Smooth muscle cell (in vitro differentiated cells): ENCODE measurements around the gene ENTPD7. TPM values are rescaled to one million over a fixed set of nuclear protein-coding genes. Genes with fewer than 3 reads are reported as not detected.

Source experiments
- DNase-seq: peaks from one replicate; lab custom pipeline; 2025; ENCODE audit not compliant: unreplicated experiment; lab: John Stamatoyannopoulos, UW
- H2AFZ ChIP-seq: fragments of 200-600 bp; sonication (generic); 2 replicates; pipeline ENCODE4 v1.6.0; 2016; ENCODE audit warnings: antibody characterized with exemption, low read depth, mild to moderate bottlenecking
- H3F3A ChIP-seq: fragments of 200-600 bp; sonication (generic); 2 replicates; pipeline ENCODE4 v1.6.0; 2017; ENCODE audit warnings: antibody characterized with exemption, low read depth
- H3K27ac ChIP-seq: fragments of 200-600 bp; sonication (generic); 2 replicates; pipeline ENCODE4 v1.5.1; 2016; ENCODE audit warnings: low read depth, mild to moderate bottlenecking
- H3K27me3 ChIP-seq: fragments of 200-600 bp; sonication (generic); 2 replicates; pipeline ENCODE4 v1.6.1; 2016; ENCODE audit warnings: low read depth, mild to moderate bottlenecking
- H3K36me3 ChIP-seq: fragments of 200-600 bp; sonication (generic); 2 replicates; pipeline ENCODE4 v1.5.1; 2016; ENCODE audit warnings: low read depth
- H3K4me1 ChIP-seq: fragments of 200-600 bp; sonication (generic); 2 replicates; pipeline ENCODE4 v1.5.1; 2016; ENCODE audit warnings: low read depth
- H3K4me2 ChIP-seq: fragments of 200-600 bp; sonication (generic); 2 replicates; pipeline ENCODE4 v1.6.0; 2016; ENCODE audit warnings: mild to moderate bottlenecking
- H3K4me3 ChIP-seq: fragments of 200-600 bp; sonication (generic); 2 replicates; pipeline ENCODE4 v1.5.1; 2016; ENCODE audit warnings: mild to moderate bottlenecking
- H3K79me2 ChIP-seq: fragments of 200-600 bp; sonication (generic); 2 replicates; pipeline ENCODE4 v1.6.0; 2016; ENCODE audit warnings: low read depth, mild to moderate bottlenecking
- H3K9ac ChIP-seq: fragments of 200-600 bp; sonication (generic); 2 replicates; pipeline ENCODE4 v1.6.0; 2016; ENCODE audit warnings: low read depth
- H3K9me3 ChIP-seq: fragments of 200-600 bp; sonication (generic); replicated peaks from 2 replicates; pipeline ENCODE4 v1.5.1; 2016; ENCODE audit warnings: low read depth
- H4K20me1 ChIP-seq: fragments of 200-600 bp; sonication (generic); 2 replicates; pipeline ENCODE4 v1.6.0; 2016; ENCODE audit warnings: low read depth
- CTCF ChIP-seq: fragments of 200-600 bp; sonication (generic); IDR thresholded peaks from 2 replicates; pipeline ENCODE4 v1.5.1; 2017; ENCODE audit warnings: borderline replicate concordance, mild to moderate bottlenecking, antibody characterized with exemption; ENCODE audit not compliant: insufficient read depth, poor library complexity, severe bottlenecking
- WGBS: methylation state at CpG from one replicate; pipeline ENCODE4 v1.1.7; 2016; ENCODE audit warnings: low lambda C conversion rate; 5-methylcytosine and 5-hydroxymethylcytosine counted together
- polyA plus RNA-seq: library from polyadenylated mRNA; unstranded; fragments of >200 nt; fragmentation: Nextera tagmentation; extraction: Ambion mirVana; gene quantifications from 2 replicates; pipeline ENCODE4 v1.2.1, GENCODE V29; 2016
- total RNA-seq: library from RNA; depleted of rRNA; stranded (reverse); fragments of >200 nt; gene quantifications from 2 replicates; pipeline ENCODE4 v1.2.3, GENCODE V29; 2014

The ENTPD7 gene
- total and polyA plus RNA-seq, 2 experiments from 2014 or later: 7.5 to 39.9 TPM

- Histone ChIP-seq H3F3A (peaks cover 8% of the 10 kb centered on the region), H3K36me3 (peaks cover 2% of the 10 kb centered on the region), H2AFZ (no peak overlapping the region), H3K27me3 (no peaks in the 10 kb centered on the region), H3K9me3 (no peaks in the 10 kb centered on the region), H4K20me1 (peaks cover 42% of the 10 kb centered on the region), H3K79me2 (peaks cover 40% of the 10 kb centered on the region), H3K27ac (peak overlapping the region; percentile 54), H3K4me1 (peaks cover 4% of the 10 kb centered on the region), H3K4me3 (no peak overlapping the region), H3K9ac (no peak overlapping the region), H3K4me2 (no peak overlapping the region)
- no peak for DNase-seq
- 98% methylated on average over 2 of the region's 2 CpGs for WGBS
- no peak for TF ChIP-seq CTCF
Measured at GRCh38 chr10:99665304-99665703, 6.0 kb downstream of the ENTPD7 start.

- 43% methylated on average over 4 of the region's 4 CpGs for WGBS
- Histone ChIP-seq H3K4me3 (no peak overlapping the region), H3K27me3 (no peaks in the 10 kb centered on the region), H3K36me3 (peaks cover 6% of the 10 kb centered on the region), H3K4me2 (peak overlapping the region; percentile 29), H3K27ac (peak overlapping the region; percentile 54), H3K4me1 (no peaks in the 10 kb centered on the region), H2AFZ (no peak overlapping the region), H3K79me2 (peaks cover 20% of the 10 kb centered on the region), H4K20me1 (peaks cover 43% of the 10 kb centered on the region), H3K9me3 (no peaks in the 10 kb centered on the region), H3K9ac (no peak overlapping the region), H3F3A (peaks cover 8% of the 10 kb centered on the region)
- DNase-seq: no peak
- TF ChIP-seq CTCF: no peak
Measured at GRCh38 chr10:99667108-99667751, 7.9 kb downstream of the ENTPD7 start.

- peaks cover 47% of the 10 kb centered on the region for H4K20me1 ChIP-seq
- no peaks in the 10 kb centered on the region for H3K9me3 ChIP-seq
- no peak for TF ChIP-seq CTCF
- no peak overlapping the region for H3K4me3 ChIP-seq
- no peak overlapping the region for H3K9ac ChIP-seq
- H3K4me1 ChIP-seq: no peaks in the 10 kb centered on the region
- DNase-seq: no peak
- 97% methylated on average over 2 of the region's 2 CpGs for WGBS
- H3K27ac ChIP-seq: no peak overlapping the region
- H2AFZ ChIP-seq: no peak overlapping the region
- H3K27me3 ChIP-seq: no peaks in the 10 kb centered on the region
- peaks cover 11% of the 10 kb centered on the region for H3K79me2 ChIP-seq
- peaks cover 13% of the 10 kb centered on the region for H3K36me3 ChIP-seq
- no peaks in the 10 kb centered on the region for H3F3A ChIP-seq
- no peak overlapping the region for H3K4me2 ChIP-seq
Measured at GRCh38 chr10:99671386-99671785, 12.1 kb downstream of the ENTPD7 start.

- Histone ChIP-seq H3K27ac (no peak overlapping the region), H3K27me3 (no peaks in the 10 kb centered on the region), H3K9me3 (no peaks in the 10 kb centered on the region), H3K4me3 (no peak overlapping the region), H3K36me3 (peaks cover 13% of the 10 kb centered on the region), H3K4me2 (no peak overlapping the region), H2AFZ (no peak overlapping the region), H3K79me2 (peaks cover 11% of the 10 kb centered on the region), H3K4me1 (no peaks in the 10 kb centered on the region), H3K9ac (no peak overlapping the region), H4K20me1 (peaks cover 54% of the 10 kb centered on the region), H3F3A (no peaks in the 10 kb centered on the region)
- no peak for TF ChIP-seq CTCF
- no peak for DNase-seq
- 93% methylated on average over 2 of the region's 2 CpGs for WGBS
Measured at GRCh38 chr10:99672884-99673283, 13.6 kb downstream of the ENTPD7 start.
